ENCODE results near the gene TLK2. TPM values are rescaled to one million over a fixed set of nuclear protein-coding genes. Genes with fewer than 3 reads are reported as not detected.
"Not testable (repeated sequence)": the region's sequence is repeated elsewhere in the genome, so short reads cannot be mapped to it uniquely, and the experiment has no call there.

The TLK2 gene
- total RNA-seq, 1 experiment from 2014 or later: 54.7 TPM

- Histone ChIP-seq H3K4me3 (ENCODE audit: low read depth, low read length, poor library complexity, severe bottlenecking) (peak overlapping the region; percentile 66), H3K27ac (ENCODE audit: low read depth, low read length, poor library complexity, severe bottlenecking) (peak overlapping the region; percentile 84)
- H3K9me3 ChIP-seq (ENCODE audit: low read depth, low read length, poor library complexity, severe bottlenecking); POLR2A ChIA-PET (ENCODE audit: low non-redundant PET); intact Hi-C loops (cut with micrococcal nuclease; ENCODE audit: unreplicated experiment); H3K27me3 ChIP-seq (replicated peaks; ENCODE audit: insufficient read depth, low read depth, low read length, poor library complexity); H3K36me3 ChIP-seq (ENCODE audit: insufficient read depth, low read length, poor library complexity, severe bottlenecking); H3K4me1 ChIP-seq (ENCODE audit: insufficient read depth, low read length, poor library complexity, severe bottlenecking); CTCF ChIA-PET: not testable (repeated sequence)
- BruUV-seq (replicated peaks): TSS peak; percentile 63
- peak; percentile 26 for DNase-seq (ENCODE audit: low spot score)
These were observed 1.1 kb downstream of the TLK2 start for GRCh38 chr17:62479639-62480258.

GRCh38 chr17:62482553-62482952 is 3.9 kb downstream of the TLK2 start:
- intact Hi-C loops (cut with micrococcal nuclease; ENCODE audit: unreplicated experiment); H3K27me3 ChIP-seq (replicated peaks; ENCODE audit: insufficient read depth, low read depth, low read length, poor library complexity); H3K4me1 ChIP-seq (ENCODE audit: insufficient read depth, low read length, poor library complexity, severe bottlenecking); BruUV-seq (replicated peaks); H3K9me3 ChIP-seq (ENCODE audit: low read depth, low read length, poor library complexity, severe bottlenecking); POLR2A ChIA-PET (ENCODE audit: low non-redundant PET); H3K4me3 ChIP-seq (ENCODE audit: low read depth, low read length, poor library complexity, severe bottlenecking); H3K36me3 ChIP-seq (ENCODE audit: insufficient read depth, low read length, poor library complexity, severe bottlenecking); H3K27ac ChIP-seq (ENCODE audit: low read depth, low read length, poor library complexity, severe bottlenecking); DNase-seq (ENCODE audit: low spot score); CTCF ChIA-PET: not testable (repeated sequence)

GRCh38 chr17:62490990-62491389 is 12.4 kb downstream of the TLK2 start:
- DNase-seq (ENCODE audit: low spot score); POLR2A ChIA-PET (ENCODE audit: low non-redundant PET); H3K4me1 ChIP-seq (ENCODE audit: insufficient read depth, low read length, poor library complexity, severe bottlenecking); intact Hi-C loops (cut with micrococcal nuclease; ENCODE audit: unreplicated experiment); CTCF ChIA-PET; H3K9me3 ChIP-seq (ENCODE audit: low read depth, low read length, poor library complexity, severe bottlenecking); H3K4me3 ChIP-seq (ENCODE audit: low read depth, low read length, poor library complexity, severe bottlenecking); BruUV-seq (replicated peaks); H3K36me3 ChIP-seq (ENCODE audit: insufficient read depth, low read length, poor library complexity, severe bottlenecking); H3K27me3 ChIP-seq (replicated peaks; ENCODE audit: insufficient read depth, low read depth, low read length, poor library complexity); H3K27ac ChIP-seq (ENCODE audit: low read depth, low read length, poor library complexity, severe bottlenecking): not testable (repeated sequence)

- H3K9me3 ChIP-seq (ENCODE audit: low read depth, low read length, poor library complexity, severe bottlenecking); BruUV-seq (replicated peaks); H3K4me1 ChIP-seq (ENCODE audit: insufficient read depth, low read length, poor library complexity, severe bottlenecking); H3K36me3 ChIP-seq (ENCODE audit: insufficient read depth, low read length, poor library complexity, severe bottlenecking); CTCF ChIA-PET; H3K27me3 ChIP-seq (replicated peaks; ENCODE audit: insufficient read depth, low read depth, low read length, poor library complexity); H3K4me3 ChIP-seq (ENCODE audit: low read depth, low read length, poor library complexity, severe bottlenecking); H3K27ac ChIP-seq (ENCODE audit: low read depth, low read length, poor library complexity, severe bottlenecking); POLR2A ChIA-PET (ENCODE audit: low non-redundant PET); DNase-seq (ENCODE audit: low spot score); intact Hi-C loops (cut with micrococcal nuclease; ENCODE audit: unreplicated experiment): not testable (repeated sequence)
These were observed 14.5 kb downstream of the TLK2 start for GRCh38 chr17:62493049-62493655.

DNA sequence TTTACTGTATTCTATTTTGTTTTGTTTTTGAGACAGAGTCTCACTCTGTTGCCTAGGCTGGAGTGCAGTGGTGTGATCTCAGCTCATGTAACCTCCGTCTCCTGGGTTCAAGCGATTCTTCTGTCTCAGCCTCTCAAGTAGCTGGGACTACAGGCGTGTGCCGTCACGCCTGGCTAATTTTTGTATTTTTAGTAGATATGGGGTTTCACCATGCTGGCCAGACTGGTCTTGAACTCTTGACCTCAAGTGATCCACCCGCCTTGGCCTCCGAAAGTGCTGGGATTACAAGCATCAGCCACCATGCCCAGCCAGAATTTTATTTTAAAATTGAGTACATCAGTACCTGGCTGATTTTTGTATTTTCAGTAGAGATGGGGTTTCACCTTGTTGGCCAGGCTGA is 15.4 kb downstream of the TLK2 start:
- H3K4me3 ChIP-seq (ENCODE audit: low read depth, low read length, poor library complexity, severe bottlenecking); H3K4me1 ChIP-seq (ENCODE audit: insufficient read depth, low read length, poor library complexity, severe bottlenecking); H3K9me3 ChIP-seq (ENCODE audit: low read depth, low read length, poor library complexity, severe bottlenecking); POLR2A ChIA-PET (ENCODE audit: low non-redundant PET); H3K36me3 ChIP-seq (ENCODE audit: insufficient read depth, low read length, poor library complexity, severe bottlenecking); H3K27me3 ChIP-seq (replicated peaks; ENCODE audit: insufficient read depth, low read depth, low read length, poor library complexity); DNase-seq (ENCODE audit: low spot score); intact Hi-C loops (cut with micrococcal nuclease; ENCODE audit: unreplicated experiment); H3K27ac ChIP-seq (ENCODE audit: low read depth, low read length, poor library complexity, severe bottlenecking); CTCF ChIA-PET; BruUV-seq (replicated peaks): not testable (repeated sequence)

DNA sequence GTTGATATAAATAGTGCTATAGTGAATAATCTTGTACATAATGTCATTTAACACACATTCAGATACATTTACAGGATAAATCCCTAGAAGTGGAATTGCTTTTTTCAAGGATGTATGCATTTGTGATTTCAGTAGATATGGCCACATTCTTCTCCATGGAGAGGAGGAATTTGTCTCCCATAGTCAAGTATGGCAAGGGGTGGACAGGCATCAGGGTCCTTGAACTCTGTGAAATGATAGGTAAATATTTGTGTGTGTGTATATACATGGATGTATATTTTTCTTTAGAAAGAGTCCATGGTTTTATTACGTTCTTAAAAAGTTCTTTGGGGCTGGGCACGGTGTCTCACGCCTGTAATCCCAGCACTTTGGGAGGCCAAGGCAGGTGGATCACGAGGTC is 17.7 kb downstream of the TLK2 start:
- DNase-seq (ENCODE audit: low spot score); H3K4me1 ChIP-seq (ENCODE audit: insufficient read depth, low read length, poor library complexity, severe bottlenecking); H3K27ac ChIP-seq (ENCODE audit: low read depth, low read length, poor library complexity, severe bottlenecking); H3K36me3 ChIP-seq (ENCODE audit: insufficient read depth, low read length, poor library complexity, severe bottlenecking); intact Hi-C loops (cut with micrococcal nuclease; ENCODE audit: unreplicated experiment); H3K27me3 ChIP-seq (replicated peaks; ENCODE audit: insufficient read depth, low read depth, low read length, poor library complexity); H3K4me3 ChIP-seq (ENCODE audit: low read depth, low read length, poor library complexity, severe bottlenecking); CTCF ChIA-PET; H3K9me3 ChIP-seq (ENCODE audit: low read depth, low read length, poor library complexity, severe bottlenecking); BruUV-seq (replicated peaks); POLR2A ChIA-PET (ENCODE audit: low non-redundant PET): not testable (repeated sequence)

DNA sequence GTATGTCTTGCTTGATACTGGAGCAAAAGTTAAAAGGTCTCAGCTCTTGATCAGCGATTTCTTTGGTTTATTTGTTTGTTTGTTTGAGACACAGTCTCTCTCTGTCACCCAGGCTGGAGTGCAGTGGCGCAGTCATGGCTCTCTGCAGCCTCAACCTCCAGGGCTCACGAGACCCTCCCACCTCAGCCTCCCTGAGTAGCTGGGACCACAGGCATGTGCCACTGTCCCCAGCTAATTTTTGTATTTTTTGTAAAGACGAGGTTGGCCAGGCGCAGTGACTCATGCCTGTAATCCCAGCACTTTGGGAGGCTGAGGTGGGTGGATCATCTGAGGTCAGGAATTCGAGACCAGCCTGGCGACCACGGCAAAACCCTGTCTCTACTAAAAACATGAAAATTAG is 20.2 kb downstream of the TLK2 start:
- DNase-seq (ENCODE audit: low spot score); POLR2A ChIA-PET (ENCODE audit: low non-redundant PET); H3K27ac ChIP-seq (ENCODE audit: low read depth, low read length, poor library complexity, severe bottlenecking); H3K9me3 ChIP-seq (ENCODE audit: low read depth, low read length, poor library complexity, severe bottlenecking); CTCF ChIA-PET; H3K4me1 ChIP-seq (ENCODE audit: insufficient read depth, low read length, poor library complexity, severe bottlenecking); H3K27me3 ChIP-seq (replicated peaks; ENCODE audit: insufficient read depth, low read depth, low read length, poor library complexity); H3K36me3 ChIP-seq (ENCODE audit: insufficient read depth, low read length, poor library complexity, severe bottlenecking); intact Hi-C loops (cut with micrococcal nuclease; ENCODE audit: unreplicated experiment); H3K4me3 ChIP-seq (ENCODE audit: low read depth, low read length, poor library complexity, severe bottlenecking); BruUV-seq (replicated peaks): not testable (repeated sequence)

GRCh38 chr17:62500463-62500862 is 21.8 kb downstream of the TLK2 start:
- BruUV-seq (replicated peaks); intact Hi-C loops (cut with micrococcal nuclease; ENCODE audit: unreplicated experiment); H3K36me3 ChIP-seq (ENCODE audit: insufficient read depth, low read length, poor library complexity, severe bottlenecking); H3K9me3 ChIP-seq (ENCODE audit: low read depth, low read length, poor library complexity, severe bottlenecking); H3K4me3 ChIP-seq (ENCODE audit: low read depth, low read length, poor library complexity, severe bottlenecking); POLR2A ChIA-PET (ENCODE audit: low non-redundant PET); H3K27me3 ChIP-seq (replicated peaks; ENCODE audit: insufficient read depth, low read depth, low read length, poor library complexity); H3K27ac ChIP-seq (ENCODE audit: low read depth, low read length, poor library complexity, severe bottlenecking); CTCF ChIA-PET; H3K4me1 ChIP-seq (ENCODE audit: insufficient read depth, low read length, poor library complexity, severe bottlenecking); DNase-seq (ENCODE audit: low spot score): not testable (repeated sequence)

All from A673 (cell line).